SH-SY5Y (cell line): ENCODE results near the gene OSGEPL1.

Experiments
- GATA2 ChIP-seq: IDR thresholded peaks from 2 replicates; pipeline ENCODE4 v1.6.1; 2011; ENCODE audit warnings: mild to moderate bottlenecking, low read depth, low read length
- GATA3 ChIP-seq: IDR thresholded peaks from 2 replicates; pipeline ENCODE4 v1.6.1; 2011; ENCODE audit warnings: low read depth, mild to moderate bottlenecking, low read length, moderate library complexity

- TF ChIP-seq GATA3, result no peak
- no peak for TF ChIP-seq GATA2
Measured at GRCh38 chr2:189702071-189702470, 60.5 kb downstream of the OSGEPL1 start.
